IPS-15b (cell line): ENCODE results near the gene C1orf216.
"Not testable (repeated sequence)": the region's sequence is repeated elsewhere in the genome, so short reads cannot be mapped to it uniquely, and the experiment has no call there.

Experiments
- H3K27me3 ChIP-seq: one replicate; pipeline ENCODE4 v1.6.1; 2013; ENCODE audit warnings: low read length; ENCODE audit not compliant: control insufficient read depth, insufficient read depth
- H3K36me3 ChIP-seq: one replicate; pipeline ENCODE4 v1.6.1; 2013; ENCODE audit warnings: low read length; ENCODE audit not compliant: control insufficient read depth, insufficient read depth
- H3K4me1 ChIP-seq: one replicate; pipeline ENCODE4 v1.6.1; 2013; ENCODE audit warnings: mild to moderate bottlenecking, low read length; ENCODE audit not compliant: control insufficient read depth, insufficient read depth
- H3K4me3 ChIP-seq: one replicate; pipeline ENCODE4 v1.5.1; 2013; ENCODE audit warnings: low read depth, low read length
- H3K9ac ChIP-seq: one replicate; pipeline ENCODE4 v1.6.1; 2013; ENCODE audit warnings: low read depth, mild to moderate bottlenecking, low read length
- H3K9me3 ChIP-seq: one replicate; pipeline ENCODE4 v1.6.1; 2013; ENCODE audit warnings: mild to moderate bottlenecking, low read length; ENCODE audit not compliant: control insufficient read depth, insufficient read depth

The C1orf216 gene

GRCh38 chr1:35725596-35725995 lies 6.9 kb upstream of the C1orf216 start:
- H3K36me3 ChIP-seq: no peaks in the 10 kb centered on the region

GRCh38 chr1:35717911-35718476 lies 690 bp downstream of the C1orf216 start:
- H3K4me1 ChIP-seq: peaks cover 9% of the 10 kb centered on the region
- peaks cover 9% of the 10 kb centered on the region for H3K27me3 ChIP-seq
- H3K9ac ChIP-seq: peak overlapping the region; percentile 66
- H3K9me3 ChIP-seq: no peaks in the 10 kb centered on the region
- H3K4me3 ChIP-seq: peak overlapping the region; percentile 77
- peaks cover 7% of the 10 kb centered on the region for H3K36me3 ChIP-seq

More at GRCh38 chr1:35725596-35725995, 6.9 kb upstream of the C1orf216 start:
- H3K9ac ChIP-seq: no peak overlapping the region
- no peaks in the 10 kb centered on the region for H3K9me3 ChIP-seq
- peaks cover 5% of the 10 kb centered on the region for H3K4me1 ChIP-seq
- no peak overlapping the region for H3K4me3 ChIP-seq
- H3K27me3 ChIP-seq: no peaks in the 10 kb centered on the region

DNA sequence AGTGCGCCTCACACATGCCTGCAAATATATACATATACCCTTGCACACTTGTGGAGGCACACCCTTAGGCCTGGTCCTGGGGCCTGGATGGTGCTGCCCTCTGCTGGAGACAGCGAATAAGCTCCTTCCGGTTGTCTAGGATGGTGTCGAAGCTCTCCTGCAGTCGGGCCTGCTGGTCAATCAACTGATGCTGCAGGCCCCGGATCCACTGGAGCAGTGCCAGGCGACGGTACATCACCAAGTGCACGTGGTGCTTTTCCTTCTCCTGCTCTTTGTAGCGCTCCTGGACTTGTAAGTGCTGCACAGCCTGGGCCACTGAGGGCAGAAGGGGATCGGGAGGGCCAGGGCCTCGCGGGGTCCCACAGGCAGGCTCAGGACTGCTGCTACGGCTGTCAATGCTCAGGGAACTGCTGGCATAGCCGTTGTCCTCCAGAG lies 3.1 kb downstream of the C1orf216 start:
- Histone ChIP-seq H3K4me3 (no peak overlapping the region), H3K27me3 (peaks cover 17% of the 10 kb centered on the region), H3K9me3 (no peaks in the 10 kb centered on the region), H3K36me3 (peaks cover 7% of the 10 kb centered on the region), H3K4me1 (peaks cover 9% of the 10 kb centered on the region), H3K9ac (no peak overlapping the region)

GRCh38 chr1:35714921-35715567 lies 3.6 kb downstream of the C1orf216 start:
- H3K9me3 ChIP-seq: no peaks in the 10 kb centered on the region
- H3K9ac ChIP-seq: no peak overlapping the region
- peaks cover 9% of the 10 kb centered on the region for H3K4me1 ChIP-seq
- peaks cover 7% of the 10 kb centered on the region for H3K36me3 ChIP-seq
- no peak overlapping the region for H3K4me3 ChIP-seq
- peaks cover 23% of the 10 kb centered on the region for H3K27me3 ChIP-seq

DNA sequence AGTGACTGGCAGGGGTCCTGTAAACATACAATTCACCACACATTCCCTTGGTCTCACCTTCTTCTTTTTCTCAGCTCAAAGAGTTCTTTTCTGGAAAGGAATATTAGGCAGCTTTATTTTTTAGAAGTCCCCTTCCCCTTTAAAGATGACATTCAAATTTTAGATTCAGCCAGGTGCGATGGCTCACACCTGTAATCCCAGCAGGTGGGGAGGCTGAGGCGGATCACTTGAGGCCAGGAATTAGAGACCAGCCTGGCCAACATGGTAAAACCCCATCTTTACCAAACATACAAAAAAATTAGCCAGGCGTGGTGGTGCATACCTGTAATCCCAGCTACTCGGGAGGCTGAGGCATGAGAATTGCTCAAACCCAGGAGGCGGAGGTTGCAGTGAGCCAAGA lies 7.6 kb downstream of the C1orf216 start:
- H3K36me3 ChIP-seq, H3K4me1 ChIP-seq, H3K9ac ChIP-seq, H3K4me3 ChIP-seq, H3K9me3 ChIP-seq: not testable (repeated sequence)
- peaks cover 35% of the 10 kb centered on the region for H3K27me3 ChIP-seq

DNA sequence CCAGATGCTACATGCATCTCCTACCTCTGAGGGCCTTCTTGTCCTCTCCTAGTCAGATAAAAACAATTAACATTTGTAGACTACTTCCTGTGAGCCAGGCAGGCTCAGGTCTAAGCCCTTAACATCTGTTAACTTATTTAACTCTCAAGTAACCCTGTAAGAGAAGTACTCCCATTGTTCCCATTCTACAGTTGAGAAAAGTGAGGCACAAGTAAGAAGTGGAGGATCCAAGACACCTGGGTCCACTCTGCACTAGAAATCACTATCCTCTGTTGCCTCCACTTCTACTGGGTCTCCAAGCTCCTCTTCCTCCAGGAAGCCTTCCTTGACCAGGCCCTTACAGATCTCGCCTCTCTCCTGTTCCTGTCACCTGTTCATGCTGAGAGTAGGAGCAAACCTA lies 9.7 kb downstream of the C1orf216 start:
- Histone ChIP-seq H3K36me3 (no peaks in the 10 kb centered on the region), H3K9ac (no peak overlapping the region), H3K27me3 (peaks cover 43% of the 10 kb centered on the region), H3K4me3 (peak overlapping the region; percentile 71), H3K9me3 (no peaks in the 10 kb centered on the region), H3K4me1 (peaks cover 6% of the 10 kb centered on the region)

DNA sequence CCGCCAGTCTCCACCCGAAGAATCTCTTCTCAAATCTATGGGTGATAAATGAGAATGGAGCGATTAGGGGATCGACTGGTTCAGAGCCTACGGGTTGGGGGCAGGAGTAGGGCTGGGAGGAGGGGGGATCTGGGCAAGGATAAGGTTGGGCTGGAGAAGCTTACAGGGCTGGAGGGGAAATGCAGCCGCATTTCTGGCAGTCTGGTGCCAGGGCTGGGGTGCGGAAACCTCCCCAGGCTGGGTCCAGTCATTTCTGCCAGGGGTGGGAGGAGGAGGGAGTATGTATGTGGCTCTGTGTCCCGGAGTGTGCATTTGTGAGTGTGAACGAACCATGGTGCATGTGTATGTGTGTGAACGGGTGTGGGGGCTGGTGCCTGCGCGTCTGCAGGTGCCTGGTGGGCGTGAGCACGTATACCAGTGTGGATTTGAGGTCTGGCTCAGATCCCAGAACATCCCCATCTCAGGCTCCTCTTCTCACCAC lies 10.2 kb downstream of the C1orf216 start:
- no peaks in the 10 kb centered on the region for H3K36me3 ChIP-seq
- no peaks in the 10 kb centered on the region for H3K9me3 ChIP-seq
- H3K4me1 ChIP-seq: peaks cover 6% of the 10 kb centered on the region
- peaks cover 43% of the 10 kb centered on the region for H3K27me3 ChIP-seq
- no peak overlapping the region for H3K9ac ChIP-seq
- peak overlapping the region; percentile 71 for H3K4me3 ChIP-seq

DNA sequence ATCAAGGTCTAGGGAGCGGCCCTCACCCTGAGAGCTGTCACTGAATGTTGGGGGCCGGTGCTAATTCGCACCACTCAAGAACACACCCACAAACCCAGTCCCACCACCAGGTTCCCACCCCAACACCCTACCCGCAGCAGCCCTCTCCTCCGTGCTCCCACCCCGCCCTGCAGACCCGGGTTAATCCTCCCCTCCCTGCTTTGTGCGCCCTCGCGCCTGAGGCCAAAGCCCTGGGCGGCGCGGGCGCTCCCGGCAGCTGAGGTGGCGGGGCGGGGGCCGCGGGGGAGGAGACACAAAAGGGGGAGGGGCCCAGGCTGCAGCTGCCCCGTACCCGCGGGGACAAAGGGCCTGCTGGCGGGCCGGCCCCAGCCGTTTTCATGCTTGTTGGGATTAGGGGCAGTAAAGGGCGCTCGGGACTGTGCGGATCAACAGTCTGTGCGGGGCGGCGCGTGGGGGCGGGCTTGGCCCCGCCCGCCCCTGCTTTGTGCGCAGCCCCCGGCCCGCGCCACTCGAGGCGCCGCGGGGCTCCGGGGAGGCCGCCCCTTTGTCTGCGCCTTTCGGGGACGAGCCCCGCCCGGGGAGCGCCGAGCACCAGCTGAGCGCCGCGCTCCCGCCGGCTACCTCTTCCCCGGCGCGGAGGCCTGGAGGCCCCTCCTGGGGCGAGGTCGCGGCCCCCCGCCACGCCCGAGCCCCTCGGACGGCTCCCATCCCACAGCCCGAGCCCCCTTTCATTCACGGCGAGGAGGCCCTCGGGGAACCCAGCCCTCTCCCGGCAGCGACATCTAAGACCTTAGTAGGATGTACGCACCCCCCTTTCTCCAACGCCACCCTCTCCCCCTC lies 10.9 kb downstream of the C1orf216 start:
- no peaks in the 10 kb centered on the region for H3K9me3 ChIP-seq
- H3K4me3 ChIP-seq: peak overlapping the region; percentile 71
- peaks cover 9% of the 10 kb centered on the region for H3K4me1 ChIP-seq
- H3K27me3 ChIP-seq: peaks cover 43% of the 10 kb centered on the region
- H3K36me3 ChIP-seq: no peaks in the 10 kb centered on the region
- H3K9ac ChIP-seq: no peak overlapping the region

DNA sequence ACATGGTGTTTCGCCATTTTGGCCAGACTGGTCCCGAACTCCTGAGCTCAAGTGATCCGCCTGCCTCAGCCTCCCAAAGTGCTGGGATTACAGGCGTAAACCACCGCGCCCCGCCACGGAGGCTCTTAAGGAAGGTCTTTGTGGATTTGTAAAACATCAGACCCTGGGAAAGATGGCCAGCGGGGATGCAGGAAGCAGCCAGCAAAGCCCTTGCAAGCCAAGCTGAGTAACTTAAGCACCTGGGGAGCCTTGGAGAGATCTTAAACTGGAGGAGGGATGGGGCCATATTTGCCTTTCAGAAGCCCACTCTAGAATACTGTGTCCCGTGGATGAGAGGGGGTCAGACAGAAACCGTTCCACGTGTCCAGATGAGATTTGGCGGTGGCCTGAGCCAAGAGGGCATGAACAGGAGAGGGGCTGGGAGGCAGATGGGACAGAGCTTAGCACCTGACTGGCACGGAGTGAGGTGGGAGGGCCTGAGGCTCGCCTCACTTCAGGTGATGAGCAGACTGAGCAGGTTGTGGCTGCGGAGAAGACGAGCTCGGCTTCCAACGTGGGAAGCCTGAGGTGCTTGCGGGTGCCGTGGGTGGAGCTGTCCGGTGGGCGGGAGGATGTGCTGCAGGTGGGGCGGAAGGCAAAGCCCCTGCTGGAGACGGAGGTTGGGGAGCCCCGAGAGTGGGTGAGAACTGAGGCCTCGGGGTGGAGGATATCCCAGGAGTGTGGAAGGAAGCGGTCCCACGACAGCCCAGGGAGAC lies 11.7 kb downstream of the C1orf216 start:
- Histone ChIP-seq H3K27me3 (peaks cover 43% of the 10 kb centered on the region), H3K9ac (no peak overlapping the region), H3K36me3 (no peaks in the 10 kb centered on the region), H3K9me3 (no peaks in the 10 kb centered on the region), H3K4me1 (peaks cover 16% of the 10 kb centered on the region), H3K4me3 (peak overlapping the region; percentile 64)

DNA sequence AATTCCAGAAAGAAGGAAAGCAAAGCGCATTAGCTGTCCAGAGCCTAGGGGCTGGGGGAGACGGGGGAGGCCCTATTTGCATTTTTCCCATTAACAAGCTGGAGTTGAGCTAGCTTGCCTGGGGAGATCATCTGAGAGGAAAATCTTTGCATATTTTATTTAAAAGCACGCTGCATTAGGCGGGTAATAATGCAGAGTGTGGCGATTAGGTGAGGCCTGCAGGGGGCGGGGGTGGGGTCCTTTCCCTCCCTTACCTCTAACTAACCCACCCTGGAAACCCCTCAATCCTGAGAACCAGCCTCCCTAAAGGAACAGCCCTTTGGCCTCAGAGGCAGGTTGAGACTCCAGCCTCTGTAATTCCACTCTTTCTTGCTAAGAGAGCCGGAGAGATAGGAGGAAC lies 16.2 kb downstream of the C1orf216 start:
- Histone ChIP-seq H3K4me3 (peak overlapping the region; percentile 24), H3K9me3 (no peaks in the 10 kb centered on the region), H3K27me3 (peaks cover 21% of the 10 kb centered on the region), H3K9ac (no peak overlapping the region), H3K4me1 (peaks cover 18% of the 10 kb centered on the region), H3K36me3 (no peaks in the 10 kb centered on the region)

DNA sequence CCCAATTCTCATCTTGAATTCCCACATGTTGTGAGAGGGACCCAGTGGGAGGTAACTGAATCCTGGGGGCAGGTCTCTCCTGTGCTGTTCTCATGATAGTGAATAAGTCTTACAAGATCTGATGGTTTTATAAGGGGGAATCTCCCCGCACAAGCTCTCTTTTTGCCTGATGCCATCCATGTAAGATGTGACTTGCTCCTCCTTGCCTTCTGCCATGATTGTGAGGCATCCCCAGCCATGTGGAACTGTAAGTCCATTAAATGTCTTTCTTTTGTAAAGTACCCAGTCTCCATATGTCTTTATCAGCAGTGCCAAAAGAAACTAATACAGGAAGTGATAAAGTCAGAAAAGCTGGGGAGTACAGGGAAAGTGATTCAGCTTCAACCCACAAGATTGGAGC lies 19.5 kb downstream of the C1orf216 start:
- H3K27me3 ChIP-seq, H3K4me3 ChIP-seq: not testable (repeated sequence)

More for the DNA sequence above, 19.5 kb downstream of the C1orf216 start:
- not testable (repeated sequence) for H3K9ac ChIP-seq, H3K36me3 ChIP-seq, H3K9me3 ChIP-seq
- H3K4me1 ChIP-seq: peaks cover 18% of the 10 kb centered on the region
